Measurements from ENCODE around the gene RBMS1.
"Not testable (repeated sequence)": the region's sequence is repeated elsewhere in the genome, so short reads cannot be mapped to it uniquely, and the experiment has no call there.

Gene RBMS1

DNA sequence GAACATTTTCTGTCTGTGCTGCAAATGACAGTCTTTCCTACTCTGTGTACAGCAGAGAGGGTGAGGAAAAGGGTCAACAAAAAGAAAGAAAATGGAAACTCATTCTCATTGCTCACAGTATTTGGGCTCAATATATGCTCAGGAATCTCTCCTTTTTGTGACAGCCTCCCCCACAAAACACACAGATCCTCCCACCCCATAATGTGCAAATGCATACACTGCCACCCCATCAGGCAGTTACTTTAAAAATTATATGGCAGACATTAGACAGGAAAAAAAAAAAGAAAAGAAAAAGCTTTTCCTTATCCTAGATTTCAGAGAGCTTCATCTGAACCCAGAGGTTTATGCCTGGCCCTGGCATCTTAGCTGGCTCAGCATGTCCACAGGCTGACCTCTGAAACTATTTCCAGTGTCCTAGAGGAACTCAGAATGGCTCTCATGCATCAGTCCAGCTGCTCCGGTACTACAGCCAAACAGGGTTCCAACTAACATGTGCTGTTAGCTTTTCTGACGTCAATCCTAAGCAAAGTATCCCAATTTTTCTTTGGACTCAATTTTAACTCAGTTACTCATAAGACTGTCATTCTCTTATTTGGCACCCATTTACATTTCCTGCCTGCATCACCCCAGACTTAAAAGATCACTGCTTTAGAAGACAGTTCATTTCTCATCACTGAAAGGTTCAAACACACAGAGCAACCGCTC, 105.9 kb downstream of the RBMS1 start:
- DNase-seq, result peak in 2 of 58 donors; percentile 17 to 19

DNA sequence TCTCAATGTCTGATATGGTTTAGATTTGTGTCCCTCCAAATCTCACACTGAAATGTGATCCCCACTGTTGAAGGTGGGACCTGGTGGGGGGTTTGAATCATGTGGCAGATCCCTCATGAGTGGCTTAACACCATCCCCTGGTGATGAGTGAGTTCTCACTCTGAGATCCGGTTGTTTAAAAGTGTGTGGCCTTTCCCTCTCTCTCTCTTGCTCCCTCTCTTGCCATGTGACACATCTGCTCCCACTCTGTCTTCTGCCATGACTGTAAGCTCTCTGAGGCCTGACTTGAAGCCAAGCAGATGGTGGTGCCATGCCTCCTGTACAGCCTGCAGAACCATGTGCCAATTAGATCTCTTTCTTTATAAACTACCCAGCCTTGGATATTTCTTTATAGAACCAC, 108.8 kb downstream of the RBMS1 start:
- DNase-seq, result no peak

DNA sequence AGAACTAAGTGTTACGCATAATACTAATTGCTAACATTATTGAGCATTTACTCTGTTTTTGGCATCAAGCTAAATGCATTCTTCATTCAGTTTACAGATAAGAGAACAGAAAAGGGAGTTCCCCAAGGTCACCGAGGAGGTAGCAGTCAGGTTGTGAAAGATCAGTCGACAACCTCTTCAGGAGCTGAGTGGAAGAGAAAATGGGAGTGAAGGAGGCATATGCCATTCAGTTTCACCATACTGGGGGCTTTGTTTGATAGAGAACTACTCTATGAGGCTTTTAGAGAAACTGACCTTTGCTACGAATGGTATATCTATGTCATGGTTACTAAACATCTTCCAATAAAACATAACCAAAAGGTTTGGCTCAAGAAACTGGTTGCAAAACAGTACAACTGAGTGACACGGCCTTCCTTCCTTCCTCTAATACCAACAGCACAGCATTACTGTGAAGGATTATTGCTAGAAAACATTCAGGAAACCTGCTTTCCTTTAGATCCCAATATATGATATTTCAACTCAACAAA, 112.1 kb downstream of the RBMS1 start:
- no peak for DNase-seq

DNA sequence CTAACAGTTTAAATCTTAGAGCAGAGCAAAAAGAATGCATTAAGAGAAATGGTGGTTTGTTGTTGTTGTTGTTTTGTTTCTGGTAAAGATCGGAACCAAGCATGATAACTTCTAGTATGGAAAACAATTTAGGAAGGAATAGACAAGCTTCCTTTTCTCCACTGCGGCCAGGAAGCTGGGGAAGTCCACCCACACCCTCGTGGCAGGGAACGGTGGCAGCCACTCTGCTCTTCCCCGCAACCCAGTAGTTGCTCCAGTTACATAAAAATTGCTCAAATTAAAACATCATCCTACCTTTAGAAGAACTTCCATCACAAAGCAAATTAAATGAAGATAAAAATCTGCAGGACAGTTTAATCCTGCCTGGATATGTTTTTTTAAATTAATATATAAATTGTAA, 113.0 kb downstream of the RBMS1 start:
- peak in 1 of 58 donors; percentile 5 for DNase-seq

DNA sequence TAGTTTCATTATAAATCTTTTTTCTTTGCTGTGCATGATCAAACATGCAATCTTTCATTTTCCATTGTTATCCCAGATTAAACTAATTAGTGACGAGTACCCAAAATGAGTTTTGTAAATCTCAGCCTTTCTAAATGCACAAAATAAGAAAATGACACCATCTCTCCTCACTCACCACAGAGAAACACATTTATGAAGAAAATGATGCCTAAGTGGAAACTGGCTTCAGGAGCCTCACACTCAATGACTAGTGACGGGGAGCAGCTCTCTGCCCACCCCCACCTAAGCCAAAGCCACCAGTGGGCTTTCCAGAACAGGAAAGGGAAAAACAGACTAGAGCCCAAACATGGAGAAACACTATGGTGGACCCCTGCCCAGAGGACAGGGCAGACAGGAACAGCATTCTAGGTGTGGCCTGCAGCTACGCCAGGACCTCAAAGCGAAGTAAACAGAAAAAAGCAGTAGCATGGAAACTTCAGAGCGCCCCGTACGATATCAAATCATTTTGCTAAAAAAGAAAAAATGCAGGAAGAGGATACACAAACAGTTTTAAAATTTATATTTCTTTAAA, 113.5 kb downstream of the RBMS1 start:
- no peak for DNase-seq

DNA sequence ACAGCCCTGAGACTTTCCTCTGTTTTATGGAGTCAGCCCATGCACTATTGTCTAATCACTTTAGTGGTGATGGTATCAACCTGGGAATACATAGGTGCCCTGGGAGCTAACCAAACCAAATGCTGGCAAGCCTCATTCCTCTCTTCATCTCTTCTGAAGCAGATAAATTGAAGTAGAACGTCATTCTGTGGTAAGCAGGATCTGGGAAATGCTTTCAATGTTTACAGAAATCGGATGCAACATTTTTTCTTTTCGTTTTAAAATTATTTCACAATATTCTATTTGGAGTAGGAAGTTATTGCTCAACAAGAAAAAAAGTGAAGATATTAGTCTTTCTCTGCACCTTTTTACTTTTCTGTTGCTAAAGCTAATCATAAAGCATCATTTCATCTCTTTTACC, 114.2 kb downstream of the RBMS1 start:
- no peak for DNase-seq

DNA sequence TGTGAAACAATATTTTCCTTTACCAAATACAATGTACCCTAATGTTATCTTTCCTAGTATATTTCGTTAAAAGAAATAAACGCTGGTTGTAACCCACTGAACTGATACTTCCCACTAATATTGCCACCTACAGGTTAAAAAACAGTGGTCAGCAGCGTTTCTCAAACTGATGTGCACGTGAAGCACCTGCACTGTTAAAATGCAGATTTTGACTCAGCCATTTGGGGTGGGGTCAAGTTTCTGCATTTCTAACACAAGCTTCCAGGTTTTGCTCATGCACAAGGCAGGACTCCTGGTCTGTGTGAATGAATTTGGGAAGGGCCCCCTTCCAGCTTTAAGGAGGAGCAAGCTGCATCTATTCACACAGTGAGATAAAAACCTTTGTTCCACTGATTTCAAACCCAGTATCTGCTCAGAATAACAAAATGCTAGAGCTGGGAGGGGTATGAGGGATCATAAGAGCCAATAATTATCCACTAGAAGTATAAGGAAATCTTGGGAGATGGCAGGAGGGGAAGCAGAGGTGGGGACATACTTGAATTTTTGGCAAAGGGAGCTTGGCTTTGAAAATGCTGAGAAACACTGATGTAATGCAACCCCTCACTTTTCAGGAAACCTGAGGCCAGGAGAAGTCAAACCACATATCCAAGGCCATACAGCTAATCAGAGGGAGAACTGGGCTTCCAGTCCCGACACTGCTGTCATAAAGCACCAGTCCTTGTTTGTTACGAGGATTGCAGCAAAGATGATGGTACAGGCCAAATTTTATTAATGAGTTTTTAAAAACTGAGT, 116.2 kb downstream of the RBMS1 start:
- no peak for DNase-seq

DNA sequence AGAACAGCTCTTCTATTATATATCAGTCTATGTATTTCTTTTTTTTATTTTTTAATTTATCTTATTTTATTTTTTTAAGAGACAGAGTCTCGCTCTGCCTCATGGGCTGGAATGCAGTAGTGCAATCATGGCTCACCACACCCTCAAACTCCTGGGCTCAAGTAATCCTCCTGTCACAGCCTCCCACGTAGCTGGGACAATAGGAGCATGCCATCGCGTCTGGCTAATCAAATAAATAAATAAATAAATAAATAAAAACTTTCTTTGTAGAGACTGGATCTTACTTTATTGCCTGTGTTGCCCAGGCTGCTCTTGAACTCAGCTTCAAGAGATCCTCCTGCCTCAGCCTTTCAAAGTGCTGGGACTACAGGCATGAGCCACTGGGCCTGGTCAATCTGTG, 117.0 kb downstream of the RBMS1 start:
- no peak for DNase-seq

DNA sequence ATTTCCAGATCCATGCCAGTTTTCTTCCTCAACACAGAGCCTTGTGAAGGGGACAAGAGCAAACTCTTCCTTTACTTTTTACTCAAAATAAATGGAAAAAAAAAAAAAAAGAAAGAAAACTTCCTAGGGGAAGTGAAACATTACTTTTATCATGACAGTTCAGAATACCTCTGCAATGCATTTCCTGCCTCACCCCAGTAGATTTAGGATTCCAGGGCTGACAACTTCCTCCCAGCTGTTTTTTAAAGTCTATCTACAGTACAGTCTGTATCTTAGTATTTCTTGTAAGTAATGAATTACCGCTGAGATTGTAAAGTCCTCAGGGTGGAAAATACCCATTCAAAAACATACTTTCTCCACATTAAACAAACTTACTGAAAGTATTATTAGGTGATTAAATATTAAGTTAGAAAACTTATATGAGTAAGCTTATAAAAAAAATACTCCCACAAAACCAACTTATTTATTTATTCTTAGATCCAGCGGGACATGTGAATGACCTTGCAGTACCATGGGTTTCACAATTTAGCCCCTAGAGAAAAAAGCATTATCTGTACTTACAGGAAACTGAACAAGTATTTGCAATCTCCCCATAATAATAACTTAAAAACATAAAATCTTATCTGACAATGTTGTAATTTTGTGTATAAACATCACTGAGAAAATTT, 117.7 kb downstream of the RBMS1 start:
- no peak for DNase-seq

DNA sequence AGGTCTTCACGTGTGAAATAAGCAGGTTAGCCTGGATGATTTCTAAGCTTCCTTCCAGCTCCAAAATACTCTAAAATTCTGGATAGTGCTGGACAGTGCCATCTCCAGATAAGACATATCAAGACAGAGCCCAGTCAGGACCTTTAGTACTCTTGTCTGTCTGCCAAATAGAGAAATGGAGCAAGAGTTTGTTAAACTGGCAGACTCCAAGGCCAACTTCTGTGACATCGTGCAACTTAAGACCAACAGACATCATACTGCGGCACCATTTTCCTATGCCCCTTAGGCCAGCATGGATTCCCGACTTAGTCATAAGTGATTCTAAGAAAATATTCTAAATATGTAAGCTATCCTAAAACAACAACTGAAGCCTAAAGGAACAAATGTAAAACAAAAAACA, 118.6 kb downstream of the RBMS1 start:
- no peak for DNase-seq

DNA sequence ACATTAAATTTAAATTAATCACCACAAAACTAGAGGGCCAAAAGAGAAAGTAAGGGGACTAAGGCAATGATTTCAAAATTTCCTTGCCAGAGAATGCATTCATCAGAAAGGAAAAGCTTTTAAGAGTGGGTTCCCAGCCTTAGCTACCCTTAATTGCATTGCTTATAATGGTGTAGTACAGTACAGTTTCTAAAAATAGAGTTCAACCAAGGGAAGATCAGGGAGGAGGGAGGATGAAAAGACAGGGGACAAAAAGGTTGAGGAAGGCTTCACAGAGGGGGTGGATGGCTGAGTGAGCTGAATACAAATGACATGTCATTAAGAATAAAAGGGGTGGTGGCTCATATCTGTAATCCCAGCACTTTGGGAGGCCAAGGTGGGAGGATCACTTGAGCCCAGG, 119.9 kb downstream of the RBMS1 start:
- DNase-seq, result no peak

DNA sequence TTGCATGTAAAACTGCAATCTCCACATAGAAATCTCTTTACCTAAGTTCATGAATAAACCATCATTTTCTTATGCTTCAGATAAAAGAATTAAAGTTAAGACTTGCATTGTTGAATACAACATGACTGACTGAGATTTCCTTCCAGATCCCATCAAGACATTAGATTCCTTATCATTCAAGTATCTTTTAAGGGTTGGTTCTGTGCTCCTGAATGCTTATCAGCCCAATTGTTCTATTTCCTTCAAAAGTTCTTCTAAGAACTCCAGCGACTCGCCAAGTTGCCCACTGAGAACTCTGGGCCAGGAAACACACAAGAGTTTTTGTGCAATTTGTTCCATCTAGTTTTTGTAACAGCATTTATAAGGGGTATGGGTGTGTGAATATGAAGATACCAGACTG, 120.3 kb downstream of the RBMS1 start:
- no peak for DNase-seq

DNA sequence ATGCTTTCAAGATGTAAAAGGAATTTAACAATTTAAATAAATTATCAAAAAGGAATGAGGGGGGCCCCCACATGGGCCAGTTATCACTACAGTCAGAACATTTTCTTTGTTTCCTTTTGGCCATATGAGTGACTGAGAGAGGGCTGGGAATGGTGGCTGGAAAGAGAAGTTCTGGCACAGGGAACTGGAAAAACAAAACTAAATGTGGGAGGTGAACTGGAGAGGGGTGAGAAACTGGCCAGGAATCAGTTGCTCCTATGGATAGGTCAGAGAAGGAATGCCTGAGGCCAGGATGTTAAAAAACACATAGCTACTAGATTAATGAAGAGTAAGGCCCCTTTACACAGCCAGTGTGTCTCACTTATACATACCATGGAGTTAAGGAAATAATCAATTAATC, 121.0 kb downstream of the RBMS1 start:
- no peak for DNase-seq

DNA sequence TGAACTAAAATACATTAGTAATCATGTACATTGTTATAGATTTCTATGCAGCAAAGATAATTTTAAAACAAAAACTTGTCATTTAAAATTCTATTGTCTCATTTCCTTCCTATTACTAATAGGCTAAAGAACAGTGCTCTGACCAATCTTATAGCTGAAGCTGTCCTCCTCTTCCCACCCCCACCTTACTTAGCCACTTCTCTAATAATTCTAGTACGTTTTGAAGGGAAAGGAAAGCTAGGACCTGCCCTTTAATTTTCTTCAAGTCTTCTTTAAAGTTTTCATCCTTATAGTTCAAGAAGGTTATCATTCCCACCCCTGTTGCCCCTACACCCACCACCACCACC, 121.6 kb downstream of the RBMS1 start:
- no peak for DNase-seq

DNA sequence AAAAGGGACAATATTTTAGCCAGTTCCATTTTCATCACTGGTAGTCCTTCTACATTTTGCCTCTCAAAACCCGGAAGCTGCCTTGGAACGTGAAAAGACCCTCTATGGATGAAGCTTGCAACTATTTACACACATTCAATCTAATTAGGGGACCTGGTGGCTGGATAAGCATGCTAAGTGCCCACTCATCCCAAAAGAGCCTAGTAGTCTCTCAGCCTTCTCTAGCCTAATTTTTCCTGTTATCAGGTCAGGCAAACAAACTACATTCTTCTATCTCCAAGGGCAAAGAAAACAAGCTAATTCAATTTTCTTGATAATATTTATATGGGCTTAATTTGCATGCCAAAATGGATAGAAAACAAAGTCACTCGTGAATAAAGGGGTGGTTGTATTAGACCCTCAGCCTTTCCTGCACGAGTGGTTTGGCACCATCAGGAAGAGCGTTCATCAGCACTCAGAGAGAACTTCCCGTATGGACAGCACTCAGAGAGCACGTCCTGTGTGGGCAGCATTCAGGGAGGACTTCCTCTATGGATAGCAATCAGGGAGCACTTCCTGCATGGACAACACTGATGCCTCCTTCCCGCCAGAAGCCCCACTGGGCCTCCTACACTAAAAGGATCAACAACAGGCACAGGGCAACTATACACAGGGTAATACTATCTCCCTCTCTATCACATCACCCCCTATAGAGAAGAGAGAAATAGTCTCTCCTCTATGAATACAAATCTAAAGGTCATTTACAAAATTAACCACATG, 122.2 kb downstream of the RBMS1 start:
- DNase-seq, result no peak

DNA sequence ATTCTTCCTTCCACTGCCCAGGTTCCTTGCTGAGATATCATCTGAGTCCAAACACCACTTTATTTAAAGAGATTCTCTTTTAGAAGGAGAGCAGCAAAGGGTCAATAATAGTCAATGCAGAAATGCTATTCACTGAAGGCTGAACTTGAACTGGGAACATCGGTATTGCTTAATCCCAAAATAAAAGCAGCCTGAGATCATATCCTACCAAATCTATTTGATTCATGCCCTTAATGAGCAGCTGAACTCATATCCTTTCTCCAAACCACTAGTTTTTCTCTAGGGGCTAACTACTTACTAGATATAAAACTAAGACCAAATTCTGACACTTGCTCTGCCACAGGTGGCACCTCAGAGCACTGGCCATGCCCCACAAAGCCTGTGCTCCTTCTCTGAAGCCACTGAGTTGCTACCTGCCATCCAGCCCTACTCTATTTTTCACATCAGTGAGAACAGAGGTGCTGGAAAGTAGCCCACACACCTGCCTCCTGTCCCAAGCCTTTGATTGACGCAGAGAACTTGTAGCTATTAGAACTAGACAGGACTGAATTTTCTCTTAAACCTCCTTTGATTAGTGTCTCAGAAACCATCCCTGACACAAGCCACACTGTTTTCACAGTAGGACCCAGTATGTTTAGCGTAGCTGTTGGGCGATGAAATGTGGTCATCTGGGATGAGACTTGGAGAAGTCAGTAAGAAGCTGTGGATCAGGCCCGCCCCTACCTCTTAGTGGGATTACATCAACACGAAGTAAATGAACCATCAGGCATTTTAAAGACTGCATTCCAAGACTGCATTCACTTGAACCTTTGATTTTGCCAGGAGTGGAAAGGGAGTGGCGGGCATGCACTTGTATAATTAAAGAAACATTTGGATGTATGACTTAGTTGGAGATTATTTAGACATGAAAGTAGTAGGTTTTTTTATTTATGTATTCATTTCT, 124.3 kb downstream of the RBMS1 start:
- no peak for DNase-seq

DNA sequence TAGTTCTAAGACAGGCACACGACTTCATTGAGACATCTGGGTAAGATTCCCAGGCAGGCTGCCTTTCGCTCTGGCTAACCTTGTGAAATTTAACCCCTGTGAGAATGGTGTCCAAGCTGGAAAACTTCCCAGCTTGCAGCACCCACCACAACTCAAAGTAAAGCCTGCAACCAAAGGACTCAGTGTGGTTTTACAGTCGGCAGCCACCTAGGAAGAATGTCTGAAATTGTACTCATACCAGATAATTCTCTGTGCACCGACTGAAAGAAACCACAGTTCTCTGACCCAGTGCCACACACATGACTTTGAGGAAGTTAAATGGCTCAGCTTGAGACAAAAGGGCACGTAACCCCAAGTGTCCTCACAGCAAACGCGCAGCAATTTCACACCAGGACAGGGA, 125.7 kb downstream of the RBMS1 start:
- DNase-seq, result no peak

DNA sequence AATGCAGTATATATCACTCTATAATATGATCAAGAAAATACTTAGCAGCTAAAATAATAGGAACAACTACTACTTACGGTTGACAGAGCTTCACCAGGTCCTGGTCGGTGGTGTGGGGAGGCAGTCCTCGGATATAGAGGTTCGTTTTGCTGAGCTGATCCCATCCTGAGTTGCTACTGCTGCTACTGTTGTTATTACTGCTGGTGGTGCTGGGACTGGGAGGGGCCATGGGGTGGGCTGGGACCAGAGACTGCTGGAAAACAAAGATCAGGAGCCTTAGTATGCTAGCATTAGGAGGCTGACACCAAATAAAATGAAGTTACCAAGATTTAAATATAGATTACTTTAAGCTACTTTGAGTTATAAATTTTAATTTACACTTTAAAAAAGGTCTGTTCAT, 126.5 kb downstream of the RBMS1 start:
- DNase-seq, result not testable (repeated sequence)

DNA sequence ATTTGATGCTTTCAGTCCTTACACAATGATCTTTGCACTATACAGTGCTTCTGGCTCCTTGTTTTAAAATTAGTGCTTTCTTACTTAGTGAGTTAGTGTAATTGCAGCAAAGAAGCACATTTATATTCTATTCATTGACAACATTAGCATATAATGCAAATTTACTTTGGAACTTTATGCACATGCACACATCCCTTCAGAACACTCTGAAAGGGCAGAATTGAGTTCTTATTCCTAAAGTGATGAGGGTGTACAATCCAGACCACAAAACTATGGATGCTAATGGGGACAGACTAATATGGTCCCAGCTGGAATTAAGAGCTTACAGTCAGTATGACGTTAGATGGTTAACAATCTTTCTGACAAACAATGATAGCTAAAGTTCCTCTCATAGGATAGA, 127.1 kb downstream of the RBMS1 start:
- DNase-seq, result no peak
